Upper lobe of right lung (tissue), 1 donor: ENCODE measurements around the gene FAM25G. TPM values are rescaled to one million over a fixed set of nuclear protein-coding genes. Genes with fewer than 3 reads are reported as not detected.
A peak's percentile ranks its signal among the peaks of the same experiment; 100 is the strongest.
"Not testable (repeated sequence)": the region's sequence is repeated elsewhere in the genome, so short reads cannot be mapped to it uniquely, and the experiment has no call there.

ENCODE experiments used
- ATAC-seq: fragments of 200-7000 bp; cut with Tn5 transposase; one replicate; pipeline ENCODE4 v1.9.1; 2020; ENCODE audit warnings: mild to moderate bottlenecking, moderate library complexity
- DNase-seq: peaks from one replicate; pipeline ENCODE4 v3.0.0-alpha.2; 2020
- H3K27ac ChIP-seq: fragments of 200-600 bp; one replicate; pipeline ENCODE4 v1.8.0; 2022
- H3K27me3 ChIP-seq: fragments of 200-600 bp; one replicate; pipeline ENCODE4 v1.8.0; 2022; ENCODE audit warnings: mild to moderate bottlenecking
- H3K36me3 ChIP-seq: fragments of 200-600 bp; one replicate; pipeline ENCODE4 v1.8.0; 2022
- H3K4me1 ChIP-seq: fragments of 200-600 bp; one replicate; pipeline ENCODE4 v1.8.0; 2022
- H3K4me3 ChIP-seq: fragments of 200-600 bp; one replicate; pipeline ENCODE4 v1.8.0; 2022; ENCODE audit warnings: mild to moderate bottlenecking
- H3K9me3 ChIP-seq: fragments of 200-600 bp; one replicate; pipeline ENCODE4 v1.8.0; 2022
- CTCF ChIP-seq: fragments of 200-600 bp; IDR thresholded peaks from one replicate; pipeline ENCODE4 v1.8.0; 2022; ENCODE audit warnings: antibody characterized with exemption
- intact Hi-C: fragments of 100-400 bp; cut with DNase I; formaldehyde crosslinking; loops from one replicate; pipeline ENCODE4 v1.11.0; 2022
- total RNA-seq: library from RNA; stranded (reverse); fragmentation: NEBNext Ultra II Directional; extraction: Animal tissue kit (Norgen Biotek cat#: 25700); gene quantifications from one replicate; pipeline ENCODE4 v1.2.1, GENCODE V29; 2021
- donor health status: DM: no; HTN: yes; CAD: no; lungs with severe emphysema.

The FAM25G gene
- total RNA-seq, 1 donor from 2014 or later = not detected

- Histone ChIP-seq H3K36me3 (no peaks in the 10 kb centered on the region), H3K27ac (no peak overlapping the region), H3K27me3 (no peaks in the 10 kb centered on the region), H3K4me1 (no peaks in the 10 kb centered on the region), H3K4me3 (no peak overlapping the region), H3K9me3 (no peaks in the 10 kb centered on the region)
- no peak for DNase-seq
- intact Hi-C loops = no loop called here
- no peak for TF ChIP-seq CTCF
- ATAC-seq = no peak
Measured at GRCh38 chr10:47458466-47459154, 32.9 kb downstream of the FAM25G start.

- ATAC-seq (no peak), DNase-seq (no peak)
- Histone ChIP-seq H3K27ac (no peak overlapping the region), H3K9me3 (no peaks in the 10 kb centered on the region), H3K4me1 (no peaks in the 10 kb centered on the region), H3K4me3 (no peak overlapping the region), H3K36me3 (no peaks in the 10 kb centered on the region), H3K27me3 (no peaks in the 10 kb centered on the region)
- intact Hi-C loops = no loop called here
- no peak for TF ChIP-seq CTCF
Measured at GRCh38 chr10:47457826-47458225, 33.7 kb downstream of the FAM25G start.

GRCh38 chr10:47457528-47457820 lies 34.0 kb downstream of the FAM25G start:
- Histone ChIP-seq H3K27me3 (no peaks in the 10 kb centered on the region), H3K4me1 (no peaks in the 10 kb centered on the region), H3K36me3 (no peaks in the 10 kb centered on the region), H3K4me3 (no peak overlapping the region), H3K27ac (no peak overlapping the region), H3K9me3 (no peaks in the 10 kb centered on the region)
- no peak for DNase-seq
- no peak for ATAC-seq
- intact Hi-C loops = no loop called here
- TF ChIP-seq CTCF = no peak

GRCh38 chr10:47456794-47457527 lies 34.5 kb downstream of the FAM25G start:
- no peak for TF ChIP-seq CTCF
- ATAC-seq = no peak
- H3K27ac ChIP-seq = no peak overlapping the region
- DNase-seq = peak; percentile 51
- no peaks in the 10 kb centered on the region for H3K4me1 ChIP-seq
- H3K36me3 ChIP-seq = no peaks in the 10 kb centered on the region
- intact Hi-C loops = no loop called here
- H3K4me3 ChIP-seq = no peak overlapping the region
- H3K27me3 ChIP-seq = no peaks in the 10 kb centered on the region
- H3K9me3 ChIP-seq = no peaks in the 10 kb centered on the region

GRCh38 chr10:47456079-47456785 lies 35.3 kb downstream of the FAM25G start:
- H3K9me3 ChIP-seq = no peaks in the 10 kb centered on the region
- no peaks in the 10 kb centered on the region for H3K36me3 ChIP-seq
- no peaks in the 10 kb centered on the region for H3K4me1 ChIP-seq
- DNase-seq (peak; percentile 54), ATAC-seq (no peak)
- no peaks in the 10 kb centered on the region for H3K27me3 ChIP-seq
- intact Hi-C loops = no loop called here
- H3K4me3 ChIP-seq = no peak overlapping the region
- TF ChIP-seq CTCF = no peak
- H3K27ac ChIP-seq = no peak overlapping the region

GRCh38 chr10:47455350-47456078 lies 36.0 kb downstream of the FAM25G start:
- DNase-seq, H3K4me1 ChIP-seq, H3K27me3 ChIP-seq, H3K36me3 ChIP-seq, H3K4me3 ChIP-seq, ATAC-seq, H3K27ac ChIP-seq, intact Hi-C loops, H3K9me3 ChIP-seq: not testable (repeated sequence)
